ENCODE results near the gene SPATA2L.

- TF ChIP-seq, protein P1, sequence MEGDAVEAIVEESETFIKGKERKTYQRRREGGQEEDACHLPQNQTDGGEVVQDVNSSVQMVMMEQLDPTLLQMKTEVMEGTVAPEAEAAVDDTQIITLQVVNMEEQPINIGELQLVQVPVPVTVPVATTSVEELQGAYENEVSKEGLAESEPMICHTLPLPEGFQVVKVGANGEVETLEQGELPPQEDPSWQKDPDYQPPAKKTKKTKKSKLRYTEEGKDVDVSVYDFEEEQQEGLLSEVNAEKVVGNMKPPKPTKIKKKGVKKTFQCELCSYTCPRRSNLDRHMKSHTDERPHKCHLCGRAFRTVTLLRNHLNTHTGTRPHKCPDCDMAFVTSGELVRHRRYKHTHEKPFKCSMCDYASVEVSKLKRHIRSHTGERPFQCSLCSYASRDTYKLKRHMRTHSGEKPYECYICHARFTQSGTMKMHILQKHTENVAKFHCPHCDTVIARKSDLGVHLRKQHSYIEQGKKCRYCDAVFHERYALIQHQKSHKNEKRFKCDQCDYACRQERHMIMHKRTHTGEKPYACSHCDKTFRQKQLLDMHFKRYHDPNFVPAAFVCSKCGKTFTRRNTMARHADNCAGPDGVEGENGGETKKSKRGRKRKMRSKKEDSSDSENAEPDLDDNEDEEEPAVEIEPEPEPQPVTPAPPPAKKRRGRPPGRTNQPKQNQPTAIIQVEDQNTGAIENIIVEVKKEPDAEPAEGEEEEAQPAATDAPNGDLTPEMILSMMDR (conservative IDR thresholded peaks at IDR 0.05): no peak
- TF ChIP-seq EZH2 (IDR thresholded peaks at IDR 0.05; ENCODE audit: low read depth): no peak
Observed at GRCh38 chr16:89738072-89738377, 36.5 kb upstream of the SPATA2L start.
